Heart left ventricle (tissue), 16 donors: ENCODE results near the gene LIF. TPM values are rescaled to one million over a fixed set of nuclear protein-coding genes. Genes with fewer than 3 reads are reported as not detected.
"Not testable (repeated sequence)": the region's sequence is repeated elsewhere in the genome, so short reads cannot be mapped to it uniquely, and the experiment has no call there.

Experiments used
- ATAC-seq, 4 donors: fragments of 200-7000 bp; cut with Tn5 transposase; one replicate each; pipeline ENCODE4 v1.9.1; 2020 to 2022; ENCODE audit warnings: moderate library complexity in 4 of 4, mild to moderate bottlenecking in 3 of 4, moderate number of reproducible peaks in 1 of 4
- DNase-seq, 5 donors: peaks; one replicate each; pipeline ENCODE4 v3.0.0-alpha.2; 2020
- H3K27ac ChIP-seq, 12 donors: fragments of 200-600 bp; sonication (generic) in 4 of 12; one replicate each; pipeline versions ENCODE4 v1.5.0 to v1.8.0; 2016 to 2022; ENCODE audit warnings: mild to moderate bottlenecking in 2 of 12
- H3K27me3 ChIP-seq, 9 donors: fragments of 200-600 bp; sonication (generic) in 2 of 9; one replicate each; pipeline versions ENCODE4 v1.5.1 to v1.8.0; 2016 to 2022; ENCODE audit warnings: mild to moderate bottlenecking in 3 of 9
- H3K36me3 ChIP-seq, 9 donors: fragments of 200-600 bp; sonication (generic) in 2 of 9; one replicate each; pipeline versions ENCODE4 v1.5.0 to v1.8.0; 2018 to 2022; ENCODE audit warnings: mild to moderate bottlenecking in 2 of 9
- H3K4me1 ChIP-seq, 12 donors: fragments of 200-600 bp; sonication (generic) in 4 of 12; one replicate each; pipeline versions ENCODE4 v1.5.0 to v1.8.0; 2016 to 2022; ENCODE audit warnings: mild to moderate bottlenecking in 3 of 12
- H3K4me3 ChIP-seq, 12 donors: fragments of 200-600 bp; sonication (generic) in 4 of 12; one replicate each; pipeline versions ENCODE4 v1.5.0 to v1.8.0; 2017 to 2022; ENCODE audit warnings: mild to moderate bottlenecking in 9 of 12, moderate library complexity in 4 of 12
- H3K9me3 ChIP-seq, 12 donors: fragments of 200-600 bp; sonication (generic) in 4 of 12; one replicate each; pipeline versions ENCODE4 v1.5.0 to v1.8.0; 2016 to 2022; ENCODE audit warnings: mild to moderate bottlenecking in 1 of 12
- CTCF ChIP-seq, 12 donors: fragments of 200-600 bp; sonication (generic) in 4 of 12; IDR thresholded peaks; one replicate each; pipeline versions ENCODE4 v1.5.0 to v1.8.0; 2018 to 2022; ENCODE audit warnings: antibody characterized with exemption in 12 of 12, mild to moderate bottlenecking in 5 of 12
- POLR2A ChIP-seq, 2 donors: fragments of 450-650 bp; IDR thresholded peaks; one replicate each; pipeline ENCODE4 v1.6.1; 2017; ENCODE audit warnings: antibody characterized with exemption in 2 of 2, mild to moderate bottlenecking in 2 of 2, moderate library complexity in 2 of 2
- WGBS, 4 donors: extraction: QIAGEN DNeasy Blood & Tissue Kit in 2 of 4; methylation state at CpG; one replicate each; pipeline versions ENCODE4 v1.1.5 to v1.1.7; 2013 to 2018; 5-methylcytosine and 5-hydroxymethylcytosine counted together
- intact Hi-C, 10 donors: fragments of 100-400 bp; cut with DNase I; formaldehyde crosslinking; loops; one replicate each; pipeline versions ENCODE4 v1.11.1 to v1.14.2; 2022
- polyA plus RNA-seq, 2 donors: library from polyadenylated mRNA; stranded (reverse); fragments of 200-250 nt; gene quantifications; one replicate each; pipeline ENCODE4 v1.2.3, GENCODE V29; 2013
- total RNA-seq, 9 donors: library from RNA; depleted of rRNA in 2 of 9; stranded (reverse); fragments of >200 nt in 2 of 9; fragmentation: NEBNext Ultra II Directional in 3 of 9; extraction: Animal tissue kit (Norgen Biotek cat#: 25700) in 3 of 9; gene quantifications; one replicate each; pipeline versions ENCODE4 v1.1.0 to v1.2.4, GENCODE V29; 2016 to 2023
- donor health status: ischemic (EF 13 %, LVEDD 7.1; RV severe dilation, severe dysfunction).
- donor health status: healthy with polysubstance abuse.
- donor health status: DM: no; HTN: yes; CAD: no.
- donor health status: DM: no; HTN: no; CAD: no.
- donor health status: ischemic (EF 25% LVEDD 6.9; RV normal size, moderate dysfunction).
- donor health status: ischemic (EF 25% LVEDD 5.7; RV mildly dilated, moderate dysfunction).
- donor health status: healthy.
- donor health status: DM: yes; HTN: yes; CAD: no.
- donor health status: ischemic (EF 35%, LVEDD 5.7; RV mildly dilated, moderate dysfunction).
- donor health status: nonischemic (EF 11% LVEDD 7.7; RV severe dilation, severe dysfunction).
- donor health status: DM: yes; HTN: yes; CAD: no.
- donor health status: PGD.
- donor health status: ischemic (EF 29% LVEDD 5.4; RV normal size, mild dysfunction).
- donor health status: nonischemic (EF 23%, LVEDD 6.1; RV moderate dilation, normal function).

LIF gene
- total and polyA plus RNA-seq, 11 donors = 0.12 to 11.6 (median 0.67) TPM; not detected in 1

GRCh38 chr22:30219049-30219654 lies 27.4 kb downstream of the LIF start:
- Histone ChIP-seq H3K27me3 (peaks cover 3 to 64% (median 19%) of the 10 kb centered on the region in 9 donors), H3K4me1 (peaks cover 0 to 18% (median 0%) of the 10 kb centered on the region in 12 donors), H3K9me3 (no peaks in the 10 kb centered on the region), H3K27ac (no peak overlapping the region), H3K36me3 (no peaks in the 10 kb centered on the region), H3K4me3 (no peak overlapping the region)
- DNase-seq (peak in 1 of 5 donors; percentile 7), ATAC-seq (no peak)
- WGBS, 4 donors = 68 to 82% (median 79%) methylated on average over 8 of the region's 8 CpGs
- intact Hi-C loops = no loop called here
- TF ChIP-seq CTCF (IDR thresholded peaks at IDR 0.05) = no peak
- no peak for TF ChIP-seq POLR2A (IDR thresholded peaks at IDR 0.05)

GRCh38 chr22:30217698-30218560 lies 28.6 kb downstream of the LIF start:
- Histone ChIP-seq H3K27ac (no peak overlapping the region), H3K9me3 (no peaks in the 10 kb centered on the region), H3K36me3 (no peaks in the 10 kb centered on the region), H3K27me3 (peaks cover 3 to 59% (median 19%) of the 10 kb centered on the region in 9 donors), H3K4me1 (peaks cover 0 to 27% (median under 1%) of the 10 kb centered on the region in 12 donors), H3K4me3 (no peak overlapping the region)
- DNase-seq (peak in 1 of 5 donors; percentile 61), ATAC-seq (no peak)
- TF ChIP-seq POLR2A (IDR thresholded peaks at IDR 0.05) = no peak
- TF ChIP-seq CTCF (IDR thresholded peaks at IDR 0.05) = no peak
- WGBS, 4 donors = 77 to 83% (median 82%) methylated on average over 20 to 23 of the region's 23 CpGs
- intact Hi-C loops = no loop called here

GRCh38 chr22:30216710-30217109 lies 29.8 kb downstream of the LIF start:
- no peak overlapping the region for H3K4me3 ChIP-seq
- H3K9me3 ChIP-seq = no peaks in the 10 kb centered on the region
- peaks cover 3 to 50% (median 12%) of the 10 kb centered on the region in 9 donors for H3K27me3 ChIP-seq
- TF ChIP-seq CTCF (IDR thresholded peaks at IDR 0.05) = no peak
- no peak for TF ChIP-seq POLR2A (IDR thresholded peaks at IDR 0.05)
- ATAC-seq = no peak
- no peak overlapping the region for H3K27ac ChIP-seq
- intact Hi-C loops = no loop called here
- H3K4me1 ChIP-seq = peaks cover 0 to 37% (median 2%) of the 10 kb centered on the region in 12 donors
- 66 to 90% (median 69%) methylated on average over 7 to 10 of the region's 10 CpGs for WGBS, 4 donors
- H3K36me3 ChIP-seq = no peaks in the 10 kb centered on the region
- peak in 1 of 5 donors; percentile 33 for DNase-seq

- H3K36me3 ChIP-seq = not testable (repeated sequence)
Measured at GRCh38 chr22:30216272-30216671, 30.3 kb downstream of the LIF start.

More at GRCh38 chr22:30216272-30216671, 30.3 kb downstream of the LIF start:
- H3K4me3 ChIP-seq, ATAC-seq, DNase-seq, intact Hi-C loops, H3K27ac ChIP-seq, H3K9me3 ChIP-seq: not testable (repeated sequence)
- peaks cover 0 to 33% (median 2%) of the 10 kb centered on the region in 12 donors for H3K4me1 ChIP-seq
- peaks cover 3 to 46% (median 10%) of the 10 kb centered on the region in 9 donors for H3K27me3 ChIP-seq
- WGBS, 4 donors = 85 to 100% (median 95%) methylated on average over 3 of the region's 3 CpGs
